Measurements from ENCODE around the gene OGDHL.

GRCh38 chr10:49781247-49781646 is 19.1 kb upstream of the OGDHL start:
- TF ChIP-seq EZH2 (IDR thresholded peaks at IDR 0.05; ENCODE audit: insufficient read depth, poor library complexity, severe bottlenecking) (no peak), EZH2phosphoT487 (IDR thresholded peaks at IDR 0.05; ENCODE audit: insufficient read depth, low read depth) (no peak)
